HG03378 (cell line): ENCODE data around the gene CHD5.

Experiments
- ATAC-seq: cut with Tn5 transposase; IDR thresholded peaks from one replicate; pipeline ENCODE4 v1.9.1; 2021; ENCODE audit warnings: mild to moderate bottlenecking, moderate library complexity; ENCODE audit not compliant: unreplicated experiment

CHD5 gene

DNA sequence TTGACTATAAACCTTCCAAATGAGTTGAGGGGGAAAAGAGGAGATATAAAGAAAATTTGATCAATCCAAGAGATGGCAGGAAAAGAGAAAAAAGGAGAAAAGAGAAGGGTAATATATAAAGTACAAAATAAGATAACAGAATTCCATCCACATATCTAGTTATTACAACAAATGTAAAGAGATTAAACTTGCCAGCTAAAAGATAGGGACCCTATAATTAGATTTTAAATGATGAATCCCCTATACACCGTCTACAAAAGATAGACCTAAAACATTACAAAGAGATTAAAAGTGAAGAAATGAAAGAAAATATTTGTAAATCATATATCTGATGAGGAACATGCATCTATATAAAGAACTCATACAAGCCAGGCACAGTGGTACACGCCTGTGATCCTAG lies 63.1 kb downstream of the CHD5 start:
- ATAC-seq = no peak

DNA sequence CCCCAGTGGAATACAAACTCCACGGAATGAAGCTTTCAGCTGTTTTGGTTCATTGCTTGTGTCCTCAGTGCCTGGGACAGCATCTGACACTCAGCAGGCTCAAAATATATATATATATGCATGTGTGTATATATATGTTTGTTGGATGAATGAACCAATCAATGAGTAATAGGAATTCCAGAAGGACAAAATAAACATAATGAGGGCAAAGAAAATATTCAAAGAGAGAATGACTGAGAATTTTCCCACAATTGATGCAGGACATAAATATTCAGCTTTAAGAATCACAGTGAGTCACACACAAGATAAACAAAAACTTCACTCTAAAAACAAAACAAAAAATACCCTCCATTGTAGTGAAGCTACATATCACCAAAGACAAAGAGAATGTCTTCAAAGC lies 64.0 kb downstream of the CHD5 start:
- no peak for ATAC-seq

- ATAC-seq = no peak
Measured at GRCh38 chr1:6113745-6114144, 66.4 kb downstream of the CHD5 start.

GRCh38 chr1:6113116-6113515 lies 67.0 kb downstream of the CHD5 start:
- ATAC-seq = no peak

- ATAC-seq = no peak
Measured at GRCh38 chr1:6112690-6113005, 67.5 kb downstream of the CHD5 start.

GRCh38 chr1:6111991-6112689 lies 68.0 kb downstream of the CHD5 start:
- ATAC-seq = no peak

DNA sequence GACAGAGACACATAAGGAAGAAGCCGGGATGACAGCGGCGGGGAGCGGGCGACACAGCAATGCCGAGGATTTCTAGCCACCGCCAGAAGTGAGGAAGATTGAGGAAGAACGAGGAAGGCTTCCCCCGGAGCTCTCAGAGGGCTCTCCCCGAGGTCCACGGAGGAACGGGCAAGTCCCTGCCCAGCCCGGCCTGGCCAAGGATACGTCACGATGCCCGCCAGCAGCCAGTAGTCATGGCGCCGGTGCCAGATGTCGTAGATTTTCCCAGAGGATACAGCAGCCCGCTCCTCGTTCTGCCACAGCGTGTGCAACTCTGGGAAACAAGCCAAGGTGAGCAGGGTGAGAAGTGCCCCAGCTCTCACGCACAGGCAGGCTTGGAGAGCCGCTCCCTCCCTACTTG lies 68.5 kb downstream of the CHD5 start:
- ATAC-seq = no peak

- no peak for ATAC-seq
Measured at GRCh38 chr1:6110326-6110725, 69.8 kb downstream of the CHD5 start.

DNA sequence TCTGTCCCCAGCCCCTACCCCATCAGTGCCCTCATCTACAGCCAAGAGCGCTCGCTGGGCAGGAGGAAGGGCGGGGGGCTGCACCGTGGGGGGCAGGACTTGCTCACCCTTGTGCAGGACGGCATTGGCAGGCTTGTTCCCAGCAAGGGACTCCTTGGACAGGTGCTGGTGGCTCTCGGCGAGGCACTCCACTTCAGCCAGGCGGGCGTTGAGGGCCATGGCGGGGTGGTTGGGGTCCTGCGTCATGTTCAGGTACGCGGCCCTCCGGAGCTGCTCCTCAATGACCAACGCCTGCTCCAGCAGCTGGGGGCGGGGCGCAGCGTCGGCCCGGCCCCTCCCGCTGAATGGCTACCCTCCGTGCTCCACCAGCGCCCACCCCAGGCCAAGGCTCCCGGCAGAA lies 70.4 kb downstream of the CHD5 start:
- no peak for ATAC-seq

DNA sequence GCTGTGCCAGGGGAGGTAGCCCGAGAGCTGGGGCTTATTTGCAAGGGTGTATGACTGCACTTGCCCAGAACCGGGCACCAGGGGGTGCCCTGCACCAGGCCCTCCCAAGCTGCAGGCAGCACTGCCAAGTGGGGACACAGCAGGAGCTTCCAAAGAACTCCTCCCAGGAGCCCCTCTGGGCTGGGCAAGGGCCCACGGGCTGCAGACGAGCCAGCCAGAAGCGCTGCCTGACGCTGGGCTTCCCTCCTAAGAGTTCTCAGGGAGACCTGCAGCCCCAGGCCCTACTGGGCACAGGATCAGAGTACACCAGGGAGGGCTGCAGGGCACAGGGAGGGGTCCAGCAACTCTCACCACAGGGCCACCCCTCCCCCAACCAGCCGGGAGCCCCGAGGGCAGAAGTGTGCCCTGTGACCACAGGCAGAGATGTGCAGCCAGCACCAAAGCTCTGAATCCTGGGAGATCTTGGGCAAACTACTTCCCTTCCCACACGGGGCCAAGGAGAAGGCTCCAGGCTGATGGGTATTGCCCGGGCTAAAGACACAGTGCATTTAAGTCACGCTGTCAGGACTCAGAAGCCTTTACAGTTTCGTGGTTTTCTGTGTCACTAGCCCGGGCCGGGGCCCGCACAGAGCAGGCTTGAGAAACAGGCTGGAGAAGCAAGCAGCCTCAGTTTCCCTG lies 71.0 kb downstream of the CHD5 start:
- no peak for ATAC-seq

DNA sequence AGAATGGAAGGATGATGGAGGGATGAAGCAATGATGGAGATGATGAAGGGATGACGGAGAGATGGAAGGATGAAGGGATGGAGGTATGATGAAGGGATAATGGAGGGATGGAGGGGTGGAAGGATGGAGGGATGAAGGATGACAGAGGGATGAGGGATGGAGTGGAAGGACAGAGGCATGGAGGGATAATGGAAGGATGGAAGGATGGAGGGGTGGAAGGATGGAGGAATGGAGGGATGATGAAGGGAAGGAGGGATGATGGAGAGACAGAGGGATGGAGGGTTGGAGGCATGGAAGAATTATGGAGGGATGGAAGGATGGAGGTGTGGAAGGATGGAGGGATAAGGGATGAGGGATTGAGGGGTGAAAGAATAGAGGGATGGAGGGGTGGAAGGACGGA lies 71.6 kb downstream of the CHD5 start:
- no peak for ATAC-seq

GRCh38 chr1:6107409-6108356 lies 72.4 kb downstream of the CHD5 start:
- ATAC-seq = no peak

GRCh38 chr1:6106977-6107376 lies 73.1 kb downstream of the CHD5 start:
- ATAC-seq = no peak

DNA sequence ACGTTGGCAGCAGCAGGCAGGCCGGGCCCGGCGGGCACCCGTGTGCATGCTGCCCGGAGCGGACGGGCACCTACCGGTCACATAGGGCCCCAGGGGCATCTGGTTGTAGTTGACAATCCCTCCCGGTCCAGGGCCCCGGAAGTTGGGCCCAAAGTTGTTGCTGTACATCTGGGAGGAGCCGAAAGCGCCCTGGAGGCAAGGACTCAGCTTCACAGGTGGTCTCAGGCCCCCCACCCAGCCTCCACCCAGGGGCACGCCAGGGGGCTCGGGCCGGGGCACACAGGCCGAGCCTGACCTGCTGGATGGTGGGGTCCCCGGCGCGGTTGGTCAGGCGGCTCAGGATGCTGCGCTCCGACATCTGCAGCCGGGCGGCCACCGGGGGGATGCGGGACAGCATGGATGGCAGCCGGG lies 73.8 kb downstream of the CHD5 start:
- ATAC-seq = no peak

DNA sequence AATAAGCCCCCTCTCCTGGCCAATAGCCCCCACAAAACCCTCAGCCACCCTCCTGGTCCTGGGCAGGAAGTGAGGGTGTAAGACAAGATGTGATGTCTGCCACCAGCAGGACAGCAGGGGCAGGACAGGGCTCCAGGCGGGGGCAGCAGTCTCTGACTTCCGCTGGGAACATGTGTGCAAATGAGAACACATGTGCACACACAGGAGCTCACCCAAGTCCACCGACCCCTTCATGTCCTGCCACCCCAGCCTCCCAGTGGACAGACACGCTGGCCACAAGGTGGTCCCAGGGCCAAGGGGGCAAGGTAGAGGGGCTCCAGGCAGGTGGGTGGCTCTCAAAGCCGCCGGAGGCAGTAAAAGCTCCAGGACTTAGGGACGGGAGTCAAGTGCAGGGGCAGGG lies 74.4 kb downstream of the CHD5 start:
- no peak for ATAC-seq

- no peak for ATAC-seq
Measured at GRCh38 chr1:6105218-6105679, 74.9 kb downstream of the CHD5 start.

GRCh38 chr1:6104631-6105030 lies 75.5 kb downstream of the CHD5 start:
- ATAC-seq = no peak

- ATAC-seq = no peak
Measured at GRCh38 chr1:6103854-6104530, 76.1 kb downstream of the CHD5 start.

DNA sequence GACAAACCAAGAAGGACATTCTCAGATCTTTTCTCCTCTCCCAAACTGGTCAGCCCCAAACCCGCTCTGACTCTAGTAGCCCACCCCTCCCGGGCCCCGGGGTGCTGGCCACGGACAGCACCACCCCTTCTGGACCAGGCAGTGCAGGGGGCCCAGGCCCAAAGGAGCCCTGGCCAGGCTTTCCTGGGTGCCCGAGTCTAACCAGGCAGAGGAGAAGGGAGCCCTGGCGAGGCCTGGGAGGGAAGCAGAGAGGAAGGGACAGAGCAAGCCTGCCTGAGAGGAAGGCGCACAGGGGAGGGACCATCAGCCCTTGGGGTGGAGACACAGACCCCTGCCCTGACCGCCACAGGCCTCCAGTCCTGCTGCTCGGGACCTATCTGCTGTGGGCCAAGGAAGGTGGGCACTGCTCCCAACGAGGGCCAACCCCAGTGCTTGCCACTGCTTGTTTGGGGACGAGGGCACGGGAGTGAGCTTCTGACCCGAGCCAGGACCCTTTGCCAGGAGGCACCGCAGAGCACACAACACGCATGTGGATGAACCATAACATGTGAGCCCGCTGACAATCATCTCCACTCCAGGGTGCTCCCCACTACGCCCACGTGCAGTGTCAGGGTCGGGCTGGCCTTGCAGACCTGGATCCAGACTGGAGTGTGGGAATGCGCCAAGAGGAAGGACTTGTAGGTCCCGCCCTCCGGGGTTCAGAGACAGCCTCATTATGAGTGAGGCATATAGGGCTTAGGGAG lies 76.8 kb downstream of the CHD5 start:
- ATAC-seq = no peak

DNA sequence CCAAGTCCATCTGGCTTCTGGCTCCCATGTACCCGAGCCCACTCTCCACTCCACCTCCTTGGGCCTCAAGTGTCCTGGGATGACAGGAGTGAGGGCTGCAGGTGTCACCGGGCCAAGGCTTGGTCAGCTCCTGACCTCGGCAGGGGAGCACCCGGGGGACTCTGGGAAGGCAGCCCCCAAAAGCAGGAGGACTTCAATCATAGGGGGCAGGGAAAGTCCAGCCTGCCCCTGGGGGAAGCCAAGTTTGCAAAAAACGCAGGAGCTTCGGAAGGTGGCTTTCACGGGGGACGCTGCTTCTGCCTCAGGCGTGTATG lies 77.6 kb downstream of the CHD5 start:
- no peak for ATAC-seq
